Lower leg skin (tissue), 3 donors: Measurements from ENCODE around the gene ABCC10.

Experiments used
- CTCF ChIP-seq, 3 donors: fragments of 450-650 bp; IDR thresholded peaks; one replicate each; pipeline ENCODE4 v1.5.1; 2016; ENCODE audit warnings: antibody characterized with exemption in 3 of 3, mild to moderate bottlenecking in 3 of 3, moderate library complexity in 2 of 3
- POLR2A ChIP-seq, 2 donors: fragments of 450-650 bp; IDR thresholded peaks; one replicate each; pipeline ENCODE4 v1.6.1; 2016 to 2017; ENCODE audit warnings: antibody characterized with exemption in 2 of 2, mild to moderate bottlenecking in 1 of 2, moderate library complexity in 1 of 2

DNA sequence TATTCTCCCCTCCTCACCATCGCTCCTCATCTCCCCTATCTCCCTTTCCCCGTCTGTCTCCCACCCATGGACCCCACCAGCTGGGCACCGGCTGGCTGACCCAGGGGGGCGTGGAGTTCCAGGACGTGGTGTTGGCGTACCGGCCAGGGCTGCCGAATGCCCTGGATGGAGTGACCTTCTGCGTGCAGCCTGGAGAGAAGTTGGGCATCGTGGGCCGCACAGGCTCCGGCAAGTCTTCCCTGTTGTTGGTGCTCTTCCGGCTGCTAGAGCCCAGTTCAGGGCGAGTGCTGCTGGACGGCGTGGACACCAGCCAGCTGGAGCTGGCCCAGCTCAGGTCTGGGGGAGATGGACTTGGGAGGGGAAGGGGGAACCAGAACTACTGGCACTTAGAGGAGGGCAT lies 20.3 kb downstream of the ABCC10 start:
- TF ChIP-seq CTCF (IDR thresholded peaks at IDR 0.05) (no peak), POLR2A (IDR thresholded peaks at IDR 0.05) (no peak)
